CD4-positive, alpha-beta T cell (primary cell): ENCODE results near the gene TPTE. TPM values are rescaled to one million over a fixed set of nuclear protein-coding genes. Genes with fewer than 3 reads are reported as not detected.
"Not testable (repeated sequence)": the region's sequence is repeated elsewhere in the genome, so short reads cannot be mapped to it uniquely, and the experiment has no call there.

Experiments
- ATAC-seq: fragments of 200-7000 bp; cut with Tn5 transposase; one replicate; pipeline ENCODE4 v1.10.0; 2022; ENCODE audit warnings: mild to moderate bottlenecking; ENCODE audit not compliant: poor library complexity
- CTCF ChIA-PET: fragments of 350-600 bp; sonication (Branson Sonifier 250); formaldehyde crosslinking; loops from one replicate; lab custom pipeline; 2021; ENCODE audit warnings: antibody characterized with exemption, inconsistent platforms; lab: Charles Lee
- POLR2A ChIA-PET: fragments of 350-600 bp; sonication (Branson Sonifier 250); formaldehyde crosslinking; loops from one replicate; lab custom pipeline; 2021; ENCODE audit warnings: antibody characterized with exemption, inconsistent platforms; lab: Charles Lee
- DNase-seq, 14 experiments: peaks; one replicate each; pipeline ENCODE4 v3.0.0-alpha.2; 2013 to 2020; ENCODE audit warnings: mixed read lengths in 2 of 14
- H3K27ac ChIP-seq, 2 donors: one replicate each; pipeline versions ENCODE4 v1.5.1 to v1.7.0; 2013; ENCODE audit warnings: low read length in 2 of 2, low read depth in 1 of 2, mild to moderate bottlenecking in 1 of 2
- H3K27me3 ChIP-seq, 2 experiments: 1 replicate in 1 of 2; 2 replicates in 1 of 2; pipeline versions ENCODE4 v1.6.1 to v1.7.0; 2013; ENCODE audit warnings: low read length in 2 of 2, control low read depth in 1 of 2, mild to moderate bottlenecking in 1 of 2, moderate library complexity in 1 of 2; ENCODE audit not compliant: insufficient read depth in 2 of 2, control insufficient read depth in 1 of 2
- H3K36me3 ChIP-seq: one replicate; pipeline ENCODE4 v1.6.1; 2013; ENCODE audit warnings: low read length, control low read depth; ENCODE audit not compliant: insufficient read depth
- H3K4me1 ChIP-seq: one replicate; pipeline ENCODE4 v1.6.1; 2013; ENCODE audit warnings: low read length, control low read depth; ENCODE audit not compliant: insufficient read depth
- H3K4me3 ChIP-seq: one replicate; pipeline ENCODE4 v1.5.1; 2013; ENCODE audit warnings: mild to moderate bottlenecking, low read length, moderate library complexity
- H3K9me3 ChIP-seq, 2 experiments: 1 replicate in 1 of 2; 2 replicates in 1 of 2; pipeline versions ENCODE4 v1.6.1 to v1.7.0; 2013; ENCODE audit warnings: low read length in 2 of 2, mild to moderate bottlenecking in 2 of 2, control low read depth in 1 of 2, moderate library complexity in 1 of 2; ENCODE audit not compliant: control insufficient read depth in 1 of 2, insufficient read depth in 1 of 2
- H3K27ac Mint-ChIP-seq: one replicate; pipeline ENCODE4 v1.8.0; 2020; ENCODE audit warnings: mixed read lengths
- H3K27me3 Mint-ChIP-seq: one replicate; pipeline ENCODE4 v1.8.0; 2021; ENCODE audit warnings: mixed read lengths
- H3K36me3 Mint-ChIP-seq: one replicate; pipeline ENCODE4 v1.8.0; 2021; ENCODE audit warnings: low read depth, mixed read lengths
- H3K4me1 Mint-ChIP-seq: one replicate; pipeline ENCODE4 v1.8.0; 2021; ENCODE audit warnings: low read depth, mixed read lengths
- H3K4me3 Mint-ChIP-seq: one replicate; pipeline ENCODE4 v1.8.0; 2020; ENCODE audit warnings: mild to moderate bottlenecking, mixed read lengths
- H3K9me3 Mint-ChIP-seq: one replicate; pipeline ENCODE4 v1.8.0; 2020; ENCODE audit warnings: mixed read lengths
- intact Hi-C, 2 experiments: fragments of 100-400 bp; cut with DNase I in 1 of 2; cut with micrococcal nuclease in 1 of 2; formaldehyde crosslinking; loops; one replicate each; pipeline versions ENCODE4 v1.15.1 to v1.9.0; 2023 to 2025; cut with DNase I, micrococcal nuclease
- polyA plus RNA-seq, 2 donors: library from polyadenylated mRNA; unstranded; fragments of 120-200 nt; gene quantifications; one replicate each; pipeline ENCODE4 v1.2.1, GENCODE V29; 2013
- total RNA-seq, 174 experiments: library from RNA in 2 of 174; stranded (reverse) in 2 of 174; gene quantifications; one replicate each; pipeline ENCODE4 v1.2.3 and lab custom pipeline; 2021 to 2026
- TF ChIP-seq, protein P1 (sequence below): fragments of 200-600 bp; IDR thresholded peaks from one replicate; pipeline ENCODE4 v1.8.0; 2022; ENCODE audit warnings: antibody characterized with exemption, mild to moderate bottlenecking

Gene TPTE
- total RNA-seq (not detected), total RNA-seq (lab: John Stamatoyannopoulos, UW) (0 to 0.08 (median 0) reads per million in 172 experiments)
- not detected for polyA plus RNA-seq (2013, experiment 1 of 2)
- polyA plus RNA-seq (2013, experiment 2 of 2) = not detected

DNA sequence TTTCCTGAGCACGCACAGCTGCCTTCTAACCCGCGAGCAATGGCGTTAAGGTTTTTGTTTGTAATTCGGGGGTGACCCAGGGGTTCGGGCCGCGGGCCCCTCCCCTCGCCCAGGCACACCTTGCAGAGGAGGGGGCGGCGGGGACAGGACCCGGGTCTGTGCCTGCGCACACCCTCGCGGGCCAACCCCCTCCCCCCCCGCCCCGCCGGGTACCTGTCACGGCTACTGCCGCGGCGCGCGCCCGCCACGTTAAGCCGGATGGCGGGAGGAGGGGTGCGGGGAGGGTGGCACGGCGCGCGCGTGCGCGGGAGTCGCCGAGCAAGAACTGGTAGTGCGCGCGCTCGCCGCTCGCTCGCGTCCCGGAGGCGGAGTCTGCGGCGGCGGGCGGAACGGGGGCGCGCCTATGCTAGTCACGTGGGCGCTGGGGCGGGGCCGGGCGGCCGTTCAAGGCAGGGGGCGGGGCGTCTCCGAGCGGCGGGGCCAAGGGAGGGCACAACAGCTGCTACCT lies at the start of gene TPTE:
TPTE (plus strand) TSS at position 493 of the 508 bp plus-strand sequence. CDS start 17,141 bp downstream, outside the sequence.
- Histone ChIP-seq H3K36me3 (no peaks in the 10 kb centered on the region), H3K27me3 (no peaks in the 10 kb centered on the region), H3K4me1 (no peaks in the 10 kb centered on the region), H3K4me3 (no peak within 1 kb of the TSS), H3K9me3 (peaks cover 17 to 47% of the 10 kb centered on the region in 2 experiments), H3K27ac (no peak within 1 kb of the TSS)
- H3K4me1 Mint-ChIP-seq = no peaks in the 10 kb centered on the region
- TF ChIP-seq, protein P1, sequence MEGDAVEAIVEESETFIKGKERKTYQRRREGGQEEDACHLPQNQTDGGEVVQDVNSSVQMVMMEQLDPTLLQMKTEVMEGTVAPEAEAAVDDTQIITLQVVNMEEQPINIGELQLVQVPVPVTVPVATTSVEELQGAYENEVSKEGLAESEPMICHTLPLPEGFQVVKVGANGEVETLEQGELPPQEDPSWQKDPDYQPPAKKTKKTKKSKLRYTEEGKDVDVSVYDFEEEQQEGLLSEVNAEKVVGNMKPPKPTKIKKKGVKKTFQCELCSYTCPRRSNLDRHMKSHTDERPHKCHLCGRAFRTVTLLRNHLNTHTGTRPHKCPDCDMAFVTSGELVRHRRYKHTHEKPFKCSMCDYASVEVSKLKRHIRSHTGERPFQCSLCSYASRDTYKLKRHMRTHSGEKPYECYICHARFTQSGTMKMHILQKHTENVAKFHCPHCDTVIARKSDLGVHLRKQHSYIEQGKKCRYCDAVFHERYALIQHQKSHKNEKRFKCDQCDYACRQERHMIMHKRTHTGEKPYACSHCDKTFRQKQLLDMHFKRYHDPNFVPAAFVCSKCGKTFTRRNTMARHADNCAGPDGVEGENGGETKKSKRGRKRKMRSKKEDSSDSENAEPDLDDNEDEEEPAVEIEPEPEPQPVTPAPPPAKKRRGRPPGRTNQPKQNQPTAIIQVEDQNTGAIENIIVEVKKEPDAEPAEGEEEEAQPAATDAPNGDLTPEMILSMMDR = no peak
- no peak within 1 kb of the TSS for H3K4me3 Mint-ChIP-seq
- no peak for ATAC-seq
- H3K9me3 Mint-ChIP-seq = peaks cover 18% of the 10 kb centered on the region
- ChIA-PET CTCF (no interaction called here), POLR2A (no interaction called here)
- H3K27me3 Mint-ChIP-seq = no peaks in the 10 kb centered on the region
- intact Hi-C loops = no loop called here
- H3K36me3 Mint-ChIP-seq = peaks cover 10% of the 10 kb centered on the region
- DNase-seq = peak in 2 of 14 experiments; percentile 5 to 22
- H3K27ac Mint-ChIP-seq = no peak within 1 kb of the TSS

DNA sequence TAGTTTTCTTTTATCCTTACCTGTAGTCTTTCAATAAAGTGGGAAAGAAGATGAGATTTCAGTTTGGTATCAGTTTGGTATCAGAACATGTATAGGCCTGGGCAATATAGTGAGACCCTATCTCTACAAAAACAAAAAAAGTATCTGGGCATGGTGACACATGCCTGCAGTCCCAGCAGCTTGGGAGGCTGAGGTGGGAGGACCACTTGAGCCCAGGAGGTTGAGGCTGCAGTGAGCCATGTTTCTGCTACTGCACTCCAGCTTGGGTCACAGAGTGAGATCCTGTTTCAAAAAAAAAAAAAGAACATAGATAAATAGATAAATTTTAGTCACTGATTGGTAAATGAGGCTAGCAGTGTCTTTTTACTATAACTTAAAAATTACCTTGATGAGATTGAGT lies 49.4 kb upstream of the TPTE start:
- H3K36me3 ChIP-seq, H3K4me1 Mint-ChIP-seq, H3K27ac Mint-ChIP-seq, H3K9me3 Mint-ChIP-seq, DNase-seq, H3K27ac ChIP-seq, ATAC-seq, H3K9me3 ChIP-seq, H3K27me3 Mint-ChIP-seq, H3K4me3 Mint-ChIP-seq, H3K4me1 ChIP-seq, intact Hi-C loops, CTCF ChIA-PET, H3K36me3 Mint-ChIP-seq, H3K27me3 ChIP-seq, H3K4me3 ChIP-seq, POLR2A ChIA-PET: not testable (repeated sequence)

DNA sequence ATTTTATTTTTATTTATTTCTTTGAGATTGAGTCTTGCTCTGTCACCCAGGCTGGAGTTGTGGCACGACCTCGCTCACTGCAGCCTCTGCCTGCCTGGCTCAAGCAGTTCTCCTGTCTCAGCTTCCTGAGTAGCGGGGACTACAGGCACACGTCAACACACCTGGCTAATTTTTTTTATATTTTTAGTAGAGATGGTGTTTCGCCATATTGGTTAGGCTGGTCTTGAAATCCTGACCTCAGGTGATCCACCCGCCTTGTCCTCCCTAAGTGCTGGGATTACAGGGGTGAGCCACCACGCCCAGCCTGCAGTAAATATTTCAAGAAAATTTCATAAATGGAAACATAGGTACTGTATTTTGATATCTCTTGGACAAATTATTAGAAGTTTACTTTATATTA lies 43.6 kb upstream of the TPTE start:
- ATAC-seq, H3K36me3 Mint-ChIP-seq, H3K4me3 ChIP-seq, H3K9me3 ChIP-seq, H3K36me3 ChIP-seq, POLR2A ChIA-PET, H3K27me3 Mint-ChIP-seq, H3K4me1 Mint-ChIP-seq, CTCF ChIA-PET, DNase-seq, H3K4me3 Mint-ChIP-seq, H3K4me1 ChIP-seq, intact Hi-C loops, H3K27ac Mint-ChIP-seq, H3K27me3 ChIP-seq, H3K27ac ChIP-seq: not testable (repeated sequence)
- peaks cover 11% of the 10 kb centered on the region for H3K9me3 Mint-ChIP-seq

DNA sequence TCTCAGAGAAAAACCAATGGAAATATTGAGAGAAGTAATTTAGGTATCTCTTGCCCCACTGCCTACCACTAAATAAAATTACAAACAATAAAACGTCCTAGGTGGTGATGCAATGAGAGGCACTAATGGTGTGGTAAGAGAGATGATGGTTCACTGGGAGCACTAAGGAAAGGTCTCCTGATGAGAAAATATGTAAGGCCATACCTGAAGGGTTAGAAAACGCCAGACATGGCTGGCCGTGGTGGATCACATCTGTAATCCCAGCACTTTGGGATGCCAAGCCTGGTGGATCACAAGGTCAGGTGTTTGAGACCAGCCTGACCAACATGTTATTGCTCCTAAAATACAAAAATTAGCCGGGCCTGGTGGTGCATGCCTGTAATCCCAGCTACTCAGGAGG lies 41.5 kb upstream of the TPTE start:
- CTCF ChIA-PET, H3K27me3 Mint-ChIP-seq, H3K4me1 Mint-ChIP-seq, H3K4me1 ChIP-seq, H3K27ac ChIP-seq, H3K4me3 ChIP-seq, intact Hi-C loops, H3K4me3 Mint-ChIP-seq, DNase-seq, H3K36me3 Mint-ChIP-seq, H3K27ac Mint-ChIP-seq, H3K27me3 ChIP-seq, POLR2A ChIA-PET, H3K36me3 ChIP-seq, ATAC-seq: not testable (repeated sequence)
- H3K9me3 Mint-ChIP-seq = peaks cover 11% of the 10 kb centered on the region
- peaks cover 0 to 12% of the 10 kb centered on the region in 2 experiments for H3K9me3 ChIP-seq

DNA sequence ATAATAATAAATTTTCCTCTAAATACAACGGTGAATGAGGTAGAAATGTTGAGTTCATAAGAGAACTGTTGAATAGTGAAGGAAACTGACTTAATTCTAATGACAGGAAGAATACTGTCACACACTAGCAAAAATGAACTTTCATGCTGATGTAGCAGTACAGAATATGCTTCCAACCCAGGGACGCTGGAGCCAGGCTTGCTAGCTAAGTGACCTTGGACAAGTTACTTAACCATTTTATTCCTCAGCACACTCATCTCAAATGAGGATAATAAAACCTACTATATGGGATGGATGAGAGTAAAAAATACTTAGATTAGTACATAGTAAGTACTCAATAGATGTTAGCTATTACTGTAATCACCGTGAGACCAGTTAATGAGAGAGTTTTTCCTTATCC lies 36.5 kb upstream of the TPTE start:
- H3K9me3 Mint-ChIP-seq = not testable (repeated sequence)

DNA sequence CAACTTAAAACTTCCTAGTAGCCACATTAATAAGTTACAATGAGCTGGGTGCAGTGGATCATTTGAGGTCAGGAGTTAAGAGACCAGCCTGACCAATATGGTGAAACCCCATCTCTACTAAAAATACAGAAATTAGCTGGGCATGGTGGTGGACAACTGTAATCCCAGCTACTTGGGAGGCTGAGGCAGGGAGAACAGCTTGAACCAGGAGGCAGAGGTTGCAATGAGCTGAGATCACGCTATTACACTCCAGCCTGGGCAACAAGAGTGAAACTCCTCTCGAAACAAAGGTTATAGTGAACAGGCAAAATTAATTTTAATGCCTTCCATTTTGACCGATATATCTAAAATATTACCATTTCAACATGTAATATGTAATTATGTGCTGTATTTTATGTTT lies 30.9 kb upstream of the TPTE start:
- H3K36me3 Mint-ChIP-seq, intact Hi-C loops, H3K4me3 Mint-ChIP-seq, DNase-seq, ATAC-seq, H3K9me3 ChIP-seq, H3K27ac Mint-ChIP-seq, H3K4me3 ChIP-seq, H3K27me3 Mint-ChIP-seq, POLR2A ChIA-PET, H3K27me3 ChIP-seq, H3K27ac ChIP-seq, H3K4me1 Mint-ChIP-seq, CTCF ChIA-PET, H3K4me1 ChIP-seq, H3K9me3 Mint-ChIP-seq, H3K36me3 ChIP-seq: not testable (repeated sequence)

More for the DNA sequence above, 36.5 kb upstream of the TPTE start:
- POLR2A ChIA-PET, CTCF ChIA-PET, H3K27me3 Mint-ChIP-seq, H3K27ac ChIP-seq, H3K4me3 ChIP-seq, H3K27me3 ChIP-seq, H3K36me3 Mint-ChIP-seq, ATAC-seq, DNase-seq, H3K4me1 Mint-ChIP-seq, H3K4me3 Mint-ChIP-seq, intact Hi-C loops, H3K4me1 ChIP-seq, H3K27ac Mint-ChIP-seq, H3K36me3 ChIP-seq: not testable (repeated sequence)
- peaks cover 0 to 12% of the 10 kb centered on the region in 2 experiments for H3K9me3 ChIP-seq
